D721Med (cell line): Measurements from ENCODE around the gene IGSF3.

ENCODE experiments used
- DNase-seq: peaks from one replicate; pipeline ENCODE4 v3.0.0; 2011; ENCODE audit warnings: low spot score; ENCODE audit not compliant: insufficient read length
- FAIRE-seq: peaks from 2 replicates; lab custom pipeline; 2011; peaks lifted over from hg19 to GRCh38; lab: Jason Lieb, UNC
- CTCF ChIP-seq: IDR thresholded peaks from 2 replicates; pipeline ENCODE4 v1.5.1; 2012; ENCODE audit warnings: mild to moderate bottlenecking, control low read depth; ENCODE audit not compliant: insufficient read depth; ENCODE audit errors: missing control alignments

IGSF3 gene

GRCh38 chr1:116577759-116578314 is 89.7 kb downstream of the IGSF3 start:
- DNase-seq: no peak
- FAIRE-seq: no peak
- TF ChIP-seq CTCF: no peak

- TF ChIP-seq CTCF: peak; percentile 98
- FAIRE-seq: no peak
Measured at GRCh38 chr1:116574581-116575291, 92.8 kb downstream of the IGSF3 start.

GRCh38 chr1:116573431-116574095 is 94.0 kb downstream of the IGSF3 start:
- TF ChIP-seq CTCF: no peak
- DNase-seq (no peak), FAIRE-seq (no peak)

More at GRCh38 chr1:116574581-116575291, 92.8 kb downstream of the IGSF3 start:
- DNase-seq: peak; percentile 58

- TF ChIP-seq CTCF: no peak
- FAIRE-seq (no peak), DNase-seq (no peak)
Measured at GRCh38 chr1:116572771-116573430, 94.6 kb downstream of the IGSF3 start.

- DNase-seq: no peak
- no peak for TF ChIP-seq CTCF
- no peak for FAIRE-seq
Measured at GRCh38 chr1:116572099-116572498, 95.4 kb downstream of the IGSF3 start.

GRCh38 chr1:116571215-116571919 is 96.2 kb downstream of the IGSF3 start:
- DNase-seq (no peak), FAIRE-seq (no peak)
- no peak for TF ChIP-seq CTCF
